Measurements from ENCODE around the gene VAV3.

DNA sequence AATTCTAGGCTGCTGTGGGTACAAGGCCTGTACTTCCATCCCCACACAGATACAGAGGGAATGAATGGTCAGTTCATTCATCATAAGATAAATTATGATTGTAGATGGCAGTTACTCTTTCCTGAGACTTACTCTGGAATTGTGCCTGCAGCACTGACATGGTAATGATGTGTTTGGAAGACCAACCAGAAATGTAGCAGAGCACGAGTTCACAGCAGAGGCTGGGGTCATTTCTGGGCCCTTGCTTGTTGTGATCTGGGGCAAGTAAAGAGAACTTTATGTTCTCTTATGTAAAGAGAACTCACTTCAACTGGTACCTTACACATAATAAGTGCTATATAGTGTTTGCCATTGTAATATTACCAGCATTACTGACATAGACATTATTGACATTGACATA lies 412.2 kb downstream of the VAV3 start:
- no peak for TF ChIP-seq POLR2A (IDR thresholded peaks at IDR 0.05)
- TF ChIP-seq, protein P1, sequence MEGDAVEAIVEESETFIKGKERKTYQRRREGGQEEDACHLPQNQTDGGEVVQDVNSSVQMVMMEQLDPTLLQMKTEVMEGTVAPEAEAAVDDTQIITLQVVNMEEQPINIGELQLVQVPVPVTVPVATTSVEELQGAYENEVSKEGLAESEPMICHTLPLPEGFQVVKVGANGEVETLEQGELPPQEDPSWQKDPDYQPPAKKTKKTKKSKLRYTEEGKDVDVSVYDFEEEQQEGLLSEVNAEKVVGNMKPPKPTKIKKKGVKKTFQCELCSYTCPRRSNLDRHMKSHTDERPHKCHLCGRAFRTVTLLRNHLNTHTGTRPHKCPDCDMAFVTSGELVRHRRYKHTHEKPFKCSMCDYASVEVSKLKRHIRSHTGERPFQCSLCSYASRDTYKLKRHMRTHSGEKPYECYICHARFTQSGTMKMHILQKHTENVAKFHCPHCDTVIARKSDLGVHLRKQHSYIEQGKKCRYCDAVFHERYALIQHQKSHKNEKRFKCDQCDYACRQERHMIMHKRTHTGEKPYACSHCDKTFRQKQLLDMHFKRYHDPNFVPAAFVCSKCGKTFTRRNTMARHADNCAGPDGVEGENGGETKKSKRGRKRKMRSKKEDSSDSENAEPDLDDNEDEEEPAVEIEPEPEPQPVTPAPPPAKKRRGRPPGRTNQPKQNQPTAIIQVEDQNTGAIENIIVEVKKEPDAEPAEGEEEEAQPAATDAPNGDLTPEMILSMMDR (IDR thresholded peaks at IDR 0.05): no peak

All from adrenal gland (tissue), 5 donors.